ENCODE measurements around the gene SYCE3.

The SYCE3 gene

GRCh38 chr22:50531962-50532674 lies 30.6 kb downstream of the SYCE3 start:
- Histone ChIP-seq H3K9me3 (replicated peaks; ENCODE audit: low read length) (no peaks in the 10 kb centered on the region), H3K4me1 (ENCODE audit: control insufficient read depth, insufficient read depth, low read length) (peaks cover 41% of the 10 kb centered on the region), H3K9ac (ENCODE audit: low read depth, low read length) (peak overlapping the region; percentile 63), H3K27me3 (ENCODE audit: control insufficient read depth, insufficient read depth, low read length) (peaks cover 29% of the 10 kb centered on the region), H3K4me2 (ENCODE audit: low read length) (peak overlapping the region; percentile 73), H3K4me3 (ENCODE audit: low read length) (peak overlapping the region; percentile 58), H3K36me3 (ENCODE audit: insufficient read depth, low read length) (no peaks in the 10 kb centered on the region)

- Histone ChIP-seq H3K4me3 (ENCODE audit: low read length) (peak overlapping the region; percentile 58), H3K9ac (ENCODE audit: low read depth, low read length) (peak overlapping the region; percentile 64), H3K36me3 (ENCODE audit: insufficient read depth, low read length) (no peaks in the 10 kb centered on the region), H3K4me2 (ENCODE audit: low read length) (peak overlapping the region; percentile 73), H3K27me3 (ENCODE audit: control insufficient read depth, insufficient read depth, low read length) (peaks cover 29% of the 10 kb centered on the region), H3K4me1 (ENCODE audit: control insufficient read depth, insufficient read depth, low read length) (peaks cover 46% of the 10 kb centered on the region), H3K9me3 (replicated peaks; ENCODE audit: low read length) (no peaks in the 10 kb centered on the region)
Observed at GRCh38 chr22:50531546-50531961, 31.2 kb downstream of the SYCE3 start.

- Histone ChIP-seq H3K36me3 (ENCODE audit: insufficient read depth, low read length) (no peaks in the 10 kb centered on the region), H3K9me3 (replicated peaks; ENCODE audit: low read length) (no peaks in the 10 kb centered on the region), H3K4me3 (ENCODE audit: low read length) (peak overlapping the region; percentile 58), H3K9ac (ENCODE audit: low read depth, low read length) (peak overlapping the region; percentile 67), H3K4me2 (ENCODE audit: low read length) (peak overlapping the region; percentile 73), H3K4me1 (ENCODE audit: control insufficient read depth, insufficient read depth, low read length) (peaks cover 47% of the 10 kb centered on the region), H3K27me3 (ENCODE audit: control insufficient read depth, insufficient read depth, low read length) (peaks cover 29% of the 10 kb centered on the region)
Observed at GRCh38 chr22:50530877-50531545, 31.7 kb downstream of the SYCE3 start.

GRCh38 chr22:50530580-50530876 lies 32.2 kb downstream of the SYCE3 start:
- Histone ChIP-seq H3K4me1 (ENCODE audit: control insufficient read depth, insufficient read depth, low read length) (peaks cover 47% of the 10 kb centered on the region), H3K4me2 (ENCODE audit: low read length) (peak overlapping the region; percentile 73), H3K27me3 (ENCODE audit: control insufficient read depth, insufficient read depth, low read length) (peaks cover 29% of the 10 kb centered on the region), H3K9me3 (replicated peaks; ENCODE audit: low read length) (no peaks in the 10 kb centered on the region), H3K36me3 (ENCODE audit: insufficient read depth, low read length) (no peaks in the 10 kb centered on the region), H3K4me3 (ENCODE audit: low read length) (peak overlapping the region; percentile 58), H3K9ac (ENCODE audit: low read depth, low read length) (peak overlapping the region; percentile 67)

GRCh38 chr22:50529897-50530579 lies 32.7 kb downstream of the SYCE3 start, which contains the start of gene TYMP:
TSS of gene TYMP (minus strand) at chr22:50530012. CDS start at chr22:50529709, 303 bp downstream.
- Histone ChIP-seq H3K4me1 (ENCODE audit: control insufficient read depth, insufficient read depth, low read length) (peaks cover 47% of the 10 kb centered on the region), H3K27me3 (ENCODE audit: control insufficient read depth, insufficient read depth, low read length) (peaks cover 29% of the 10 kb centered on the region), H3K9me3 (replicated peaks; ENCODE audit: low read length) (no peaks in the 10 kb centered on the region), H3K4me2 (ENCODE audit: low read length) (peak within 1 kb of the TSS; percentile 73), H3K36me3 (ENCODE audit: insufficient read depth, low read length) (no peaks in the 10 kb centered on the region), H3K4me3 (ENCODE audit: low read length) (peak within 1 kb of the TSS; percentile 58), H3K9ac (ENCODE audit: low read depth, low read length) (peak within 1 kb of the TSS; percentile 67)

GRCh38 chr22:50529416-50529896 lies 33.3 kb downstream of the SYCE3 start:
- H3K9ac ChIP-seq (ENCODE audit: low read depth, low read length) = peak overlapping the region; percentile 67

DNA sequence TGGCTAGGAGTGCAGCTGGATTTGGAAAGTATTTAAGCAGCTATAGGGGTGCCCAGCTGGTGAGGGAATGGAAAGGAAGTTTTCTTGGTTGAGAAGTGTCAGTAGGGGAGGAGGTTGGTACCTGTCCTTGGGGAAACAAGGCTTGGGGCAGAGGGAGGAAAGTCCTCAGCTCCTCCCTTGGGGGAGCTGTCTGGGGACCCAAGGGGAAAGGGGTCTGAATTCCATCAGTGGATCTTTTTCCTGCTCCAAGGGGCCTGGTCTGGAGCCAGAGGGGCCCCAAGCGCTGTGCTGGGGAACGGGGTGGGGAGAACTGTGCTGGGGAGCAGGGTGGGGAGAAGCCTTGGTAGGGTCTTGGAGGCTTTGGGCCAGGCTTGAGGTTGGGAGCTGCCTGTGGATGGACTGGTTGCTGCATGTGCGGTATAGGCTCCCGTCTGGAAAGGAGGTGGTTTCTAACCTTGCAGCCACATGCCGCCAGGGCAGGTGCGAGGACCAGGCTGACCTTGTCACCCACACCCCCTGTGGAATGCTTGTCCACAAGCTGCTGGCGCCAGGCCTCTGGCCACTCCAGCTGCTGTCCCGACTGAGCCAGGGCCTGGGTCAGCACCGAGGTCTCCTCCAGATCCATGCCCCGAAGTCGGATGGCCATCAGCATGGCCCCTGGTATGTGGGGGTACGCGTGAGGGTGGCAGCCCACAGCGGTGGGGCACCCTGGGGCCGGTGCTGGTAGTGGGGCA lies 33.9 kb downstream of the SYCE3 start:
- no peak overlapping the region for H3K9ac ChIP-seq (ENCODE audit: low read depth, low read length)
- no peak overlapping the region for H3K4me3 ChIP-seq (ENCODE audit: low read length)

More at GRCh38 chr22:50529416-50529896, 33.3 kb downstream of the SYCE3 start:
- Histone ChIP-seq H3K9me3 (replicated peaks; ENCODE audit: low read length) (no peaks in the 10 kb centered on the region), H3K27me3 (ENCODE audit: control insufficient read depth, insufficient read depth, low read length) (peaks cover 29% of the 10 kb centered on the region), H3K4me1 (ENCODE audit: control insufficient read depth, insufficient read depth, low read length) (peaks cover 52% of the 10 kb centered on the region), H3K4me2 (ENCODE audit: low read length) (peak overlapping the region; percentile 73), H3K4me3 (ENCODE audit: low read length) (peak overlapping the region; percentile 58), H3K36me3 (ENCODE audit: insufficient read depth, low read length) (peaks cover under 1% of the 10 kb centered on the region)

GRCh38 chr22:50527921-50528681 lies 34.6 kb downstream of the SYCE3 start:
- Histone ChIP-seq H3K27me3 (ENCODE audit: control insufficient read depth, insufficient read depth, low read length) (peaks cover 29% of the 10 kb centered on the region), H3K36me3 (ENCODE audit: insufficient read depth, low read length) (peaks cover 14% of the 10 kb centered on the region), H3K9ac (ENCODE audit: low read depth, low read length) (no peak overlapping the region), H3K9me3 (replicated peaks; ENCODE audit: low read length) (no peaks in the 10 kb centered on the region), H3K4me3 (ENCODE audit: low read length) (no peak overlapping the region), H3K4me1 (ENCODE audit: control insufficient read depth, insufficient read depth, low read length) (peaks cover 59% of the 10 kb centered on the region), H3K4me2 (ENCODE audit: low read length) (no peak overlapping the region)

More for the DNA sequence above, 33.9 kb downstream of the SYCE3 start:
- peaks cover 56% of the 10 kb centered on the region for H3K4me1 ChIP-seq (ENCODE audit: control insufficient read depth, insufficient read depth, low read length)
- H3K9me3 ChIP-seq (replicated peaks; ENCODE audit: low read length) = no peaks in the 10 kb centered on the region
- peak overlapping the region; percentile 73 for H3K4me2 ChIP-seq (ENCODE audit: low read length)
- peaks cover 7% of the 10 kb centered on the region for H3K36me3 ChIP-seq (ENCODE audit: insufficient read depth, low read length)
- H3K27me3 ChIP-seq (ENCODE audit: control insufficient read depth, insufficient read depth, low read length) = peaks cover 29% of the 10 kb centered on the region

DNA sequence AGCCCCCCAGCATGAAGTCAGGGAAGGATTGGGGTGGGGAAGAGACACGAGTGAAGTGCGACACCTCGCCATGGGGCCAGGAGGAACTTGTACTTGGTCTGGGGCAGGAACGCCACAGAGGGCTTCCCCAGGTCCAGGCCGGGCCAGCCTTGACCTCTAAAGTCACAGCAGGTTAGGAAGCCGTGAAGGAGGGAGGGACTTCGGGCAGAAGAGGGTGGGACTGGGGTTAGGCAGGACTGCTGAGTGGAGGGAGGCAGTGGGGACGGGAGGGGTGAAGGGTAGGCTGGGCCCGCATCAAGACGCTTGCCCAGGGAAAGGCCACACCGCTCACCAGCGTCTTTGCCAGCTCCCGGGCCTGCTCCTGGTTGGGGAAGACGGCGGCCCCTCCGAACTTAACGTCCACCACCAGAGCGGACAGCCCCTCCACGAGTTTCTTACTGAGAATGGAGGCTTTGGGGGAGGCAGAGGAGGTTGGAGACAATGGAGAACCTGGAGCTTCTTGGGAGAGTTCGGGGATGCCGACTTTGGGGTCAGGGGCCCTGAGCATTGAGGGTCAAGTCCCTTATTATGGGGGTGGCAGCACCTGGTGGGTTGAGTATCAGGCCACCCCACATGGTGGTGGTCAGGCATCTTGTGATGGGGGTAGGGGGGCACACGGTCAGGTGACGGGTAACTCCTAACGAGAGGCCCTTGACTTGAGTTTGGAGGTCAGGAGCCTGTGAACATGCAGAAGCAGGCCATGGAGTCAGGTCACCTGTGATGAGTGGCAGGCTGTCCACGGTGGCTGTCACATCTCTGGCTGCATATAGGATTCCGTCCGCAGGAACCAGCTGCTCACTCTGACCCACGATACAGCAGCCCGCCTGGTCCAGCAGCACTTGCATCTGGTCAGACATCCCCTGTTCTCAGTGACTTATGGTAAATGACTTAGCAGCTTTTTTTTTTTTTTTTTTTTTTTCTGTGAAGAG lies 35.6 kb downstream of the SYCE3 start:
- Histone ChIP-seq H3K9ac (ENCODE audit: low read depth, low read length) (peak overlapping the region; percentile 91), H3K4me3 (ENCODE audit: low read length) (peak overlapping the region; percentile 83), H3K9me3 (replicated peaks; ENCODE audit: low read length) (no peaks in the 10 kb centered on the region), H3K36me3 (ENCODE audit: insufficient read depth, low read length) (peaks cover 20% of the 10 kb centered on the region), H3K4me2 (ENCODE audit: low read length) (peak overlapping the region; percentile 93), H3K4me1 (ENCODE audit: control insufficient read depth, insufficient read depth, low read length) (peaks cover 56% of the 10 kb centered on the region), H3K27me3 (ENCODE audit: control insufficient read depth, insufficient read depth, low read length) (peaks cover 20% of the 10 kb centered on the region)

Data from skeletal muscle satellite cell (primary cell).